Measurements from ENCODE around the gene SLC16A2.
A peak's percentile ranks its signal among the peaks of the same experiment; 100 is the strongest.

SLC16A2 gene

DNA sequence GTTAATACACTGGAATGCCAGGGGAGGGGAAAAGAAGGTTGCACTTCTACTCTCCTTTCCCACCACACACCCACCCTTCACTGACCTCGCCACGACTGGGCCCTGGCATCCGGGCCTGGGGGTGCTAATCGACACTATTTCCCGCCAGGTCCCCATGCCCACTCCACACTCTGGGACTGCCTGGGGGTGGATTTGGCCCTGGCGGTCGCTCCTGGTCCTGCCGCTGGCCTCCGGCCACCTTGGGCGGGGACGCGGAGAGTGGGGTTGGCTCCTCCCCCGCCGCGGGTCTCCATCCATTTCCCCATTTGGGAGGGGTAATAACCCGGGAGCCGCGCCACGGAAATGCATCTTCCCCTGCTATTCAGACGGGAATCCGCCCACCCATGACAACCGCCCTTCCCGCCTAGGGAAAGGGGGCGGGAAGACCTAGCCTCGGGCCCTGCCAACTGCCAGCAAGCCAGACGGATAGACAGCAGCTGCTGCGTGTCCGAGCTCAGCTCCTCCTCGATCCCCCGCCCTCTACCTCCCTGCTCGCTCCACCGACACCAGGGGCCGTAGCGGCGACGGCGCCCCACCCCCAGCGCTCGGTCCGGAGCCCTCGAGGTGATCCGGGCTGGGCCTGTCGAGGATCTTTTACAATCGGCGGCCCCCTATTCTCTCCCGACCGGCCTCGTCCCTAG is 115.0 kb downstream of the SLC16A2 start:
- no peak for DNase-seq (ENCODE audit: low read depth in 1 of 2, low spot score in 1 of 2)
- TF ChIP-seq SPI1 (IDR thresholded peaks at IDR 0.05; ENCODE audit: borderline replicate concordance, low read depth): no peak
- no peak for TF ChIP-seq REST (IDR thresholded peaks at IDR 0.05; ENCODE audit: insufficient replicate concordance, low read depth)
- TF ChIP-seq GABPA (IDR thresholded peaks at IDR 0.05; ENCODE audit: low read depth): no peak
- no peak for TF ChIP-seq POLR2AphosphoS5 (IDR thresholded peaks at IDR 0.05; ENCODE audit: low read depth)
- no peak for TF ChIP-seq CTCF (IDR thresholded peaks at IDR 0.05; ENCODE audit: insufficient read depth, low read length)
- Histone ChIP-seq H3K27me3 (ENCODE audit: insufficient read depth, poor library complexity, severe bottlenecking) (no peaks in the 10 kb centered on the region), H3K4me3 (replicated peaks; ENCODE audit: insufficient read depth, low read length) (peak overlapping the region; percentile 41), H3K27ac (replicated peaks) (no peak overlapping the region)

- DNase-seq (ENCODE audit: low read depth in 1 of 2, low spot score in 1 of 2): no peak
- Histone ChIP-seq H3K4me3 (replicated peaks; ENCODE audit: insufficient read depth, low read length) (peak overlapping the region; percentile 41), H3K27me3 (ENCODE audit: insufficient read depth, poor library complexity, severe bottlenecking) (no peaks in the 10 kb centered on the region), H3K27ac (replicated peaks) (no peak overlapping the region)
- no peak for TF ChIP-seq POLR2AphosphoS5 (IDR thresholded peaks at IDR 0.05; ENCODE audit: low read depth)
- no peak for TF ChIP-seq CTCF (IDR thresholded peaks at IDR 0.05; ENCODE audit: insufficient read depth, low read length)
- TF ChIP-seq REST (IDR thresholded peaks at IDR 0.05; ENCODE audit: insufficient replicate concordance, low read depth): no peak
- no peak for TF ChIP-seq SPI1 (IDR thresholded peaks at IDR 0.05; ENCODE audit: borderline replicate concordance, low read depth)
- TF ChIP-seq GABPA (IDR thresholded peaks at IDR 0.05; ENCODE audit: low read depth): no peak
Measured at GRCh38 chrX:74536832-74537371, 115.6 kb downstream of the SLC16A2 start.

GRCh38 chrX:74540635-74541249 is 119.4 kb downstream of the SLC16A2 start:
- TF ChIP-seq REST (IDR thresholded peaks at IDR 0.05; ENCODE audit: insufficient replicate concordance, low read depth): no peak
- TF ChIP-seq GABPA (IDR thresholded peaks at IDR 0.05; ENCODE audit: low read depth): no peak
- TF ChIP-seq SPI1 (IDR thresholded peaks at IDR 0.05; ENCODE audit: borderline replicate concordance, low read depth): no peak
- no peak for TF ChIP-seq CTCF (IDR thresholded peaks at IDR 0.05; ENCODE audit: insufficient read depth, low read length)
- TF ChIP-seq POLR2AphosphoS5 (IDR thresholded peaks at IDR 0.05; ENCODE audit: low read depth): no peak
- Histone ChIP-seq H3K4me3 (replicated peaks; ENCODE audit: insufficient read depth, low read length) (no peak overlapping the region), H3K27me3 (ENCODE audit: insufficient read depth, poor library complexity, severe bottlenecking) (no peaks in the 10 kb centered on the region), H3K27ac (replicated peaks) (no peak overlapping the region)
- no peak for DNase-seq (ENCODE audit: low read depth in 1 of 2, low spot score in 1 of 2)

Data from HL-60 (cell line).